ENCODE results near the gene DPY19L3.

The DPY19L3 gene

GRCh38 chr19:32450217-32450616 lies 44.6 kb downstream of the DPY19L3 start:
- no peak overlapping the region for H3K27ac Mint-ChIP-seq
- ATAC-seq (peak; percentile 74), DNase-seq (ENCODE audit: low spot score in 2 of 2) (no peak)
- H3K9me3 Mint-ChIP-seq, result no peaks in the 10 kb centered on the region
- no peaks in the 10 kb centered on the region for H3K36me3 Mint-ChIP-seq
- peaks cover 11% of the 10 kb centered on the region for H3K4me1 Mint-ChIP-seq
- H3K4me3 Mint-ChIP-seq, result no peak overlapping the region

DNA sequence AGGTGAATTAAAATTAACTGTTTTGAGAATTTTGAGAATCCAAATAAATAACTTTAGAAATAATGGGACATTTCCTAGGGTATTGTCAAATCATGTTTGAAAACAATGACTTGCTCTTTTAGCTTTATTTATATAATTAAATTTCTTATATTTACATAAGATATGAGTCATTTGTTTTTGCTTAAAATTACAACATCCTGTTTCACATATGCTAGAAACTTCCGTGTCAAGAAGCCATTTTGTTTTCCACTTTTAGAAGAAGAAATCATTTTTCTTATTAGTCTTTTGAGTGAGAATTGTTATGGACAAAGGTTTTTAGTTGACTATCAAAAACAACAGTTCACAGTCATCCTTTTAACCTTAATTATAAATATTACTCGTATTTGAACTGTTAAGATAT lies 48.2 kb downstream of the DPY19L3 start:
- Mint-ChIP-seq H3K4me3 (no peak overlapping the region), H3K9me3 (no peaks in the 10 kb centered on the region), H3K4me1 (peaks cover 17% of the 10 kb centered on the region), H3K27ac (no peak overlapping the region), H3K36me3 (peaks cover 21% of the 10 kb centered on the region)
- no peak for ATAC-seq
- no peak for DNase-seq (ENCODE audit: low spot score in 2 of 2)

GRCh38 chr19:32456406-32456805 lies 50.8 kb downstream of the DPY19L3 start:
- Mint-ChIP-seq H3K4me1 (peaks cover 6% of the 10 kb centered on the region), H3K9me3 (no peaks in the 10 kb centered on the region), H3K4me3 (no peak overlapping the region), H3K27ac (no peak overlapping the region), H3K36me3 (peaks cover 21% of the 10 kb centered on the region)
- ATAC-seq (no peak), DNase-seq (ENCODE audit: low spot score in 2 of 2) (no peak)

- peaks cover 27% of the 10 kb centered on the region for H3K36me3 Mint-ChIP-seq
- no peaks in the 10 kb centered on the region for H3K9me3 Mint-ChIP-seq
- peaks cover 6% of the 10 kb centered on the region for H3K4me1 Mint-ChIP-seq
Measured at GRCh38 chr19:32457571-32458158, 52.1 kb downstream of the DPY19L3 start.

GRCh38 chr19:32458500-32459123 lies 53.0 kb downstream of the DPY19L3 start:
- Mint-ChIP-seq H3K4me3 (no peak overlapping the region), H3K9me3 (no peaks in the 10 kb centered on the region), H3K27ac (peak overlapping the region; percentile 46), H3K36me3 (peaks cover 29% of the 10 kb centered on the region), H3K4me1 (peaks cover 6% of the 10 kb centered on the region)
- ATAC-seq (peak; percentile 55), DNase-seq (ENCODE audit: low spot score in 2 of 2) (no peak)

More at GRCh38 chr19:32457571-32458158, 52.1 kb downstream of the DPY19L3 start:
- DNase-seq (ENCODE audit: low spot score in 2 of 2), result no peak
- Mint-ChIP-seq H3K27ac (no peak overlapping the region), H3K4me3 (no peak overlapping the region)
- ATAC-seq, result no peak

GRCh38 chr19:32459204-32459865 lies 53.8 kb downstream of the DPY19L3 start:
- Mint-ChIP-seq H3K36me3 (peaks cover 29% of the 10 kb centered on the region), H3K4me3 (no peak overlapping the region)

DNA sequence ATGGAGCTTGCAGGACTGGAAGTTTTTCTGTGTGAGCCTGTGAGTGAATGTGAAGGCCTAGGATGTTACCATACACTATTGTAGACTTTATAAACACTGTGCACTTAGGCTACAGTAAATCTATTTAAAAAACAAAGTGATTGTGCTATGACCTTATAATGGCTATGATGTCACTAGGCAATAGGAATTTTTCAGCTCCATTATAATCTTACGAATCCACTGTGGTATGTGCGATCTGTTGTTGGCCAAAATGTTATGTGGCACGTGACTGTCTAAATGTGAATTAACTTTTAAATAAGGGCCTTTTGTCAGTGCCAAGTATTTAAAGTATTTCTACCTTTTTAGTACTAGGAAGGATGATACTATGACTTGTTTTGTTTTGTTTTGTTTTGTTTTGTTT lies 54.9 kb downstream of the DPY19L3 start:
- no peak overlapping the region for H3K4me3 Mint-ChIP-seq
- H3K9me3 Mint-ChIP-seq, result no peaks in the 10 kb centered on the region
- H3K27ac Mint-ChIP-seq, result no peak overlapping the region
- DNase-seq (ENCODE audit: low spot score in 2 of 2) (no peak), ATAC-seq (no peak)
- peaks cover 28% of the 10 kb centered on the region for H3K36me3 Mint-ChIP-seq
- H3K4me1 Mint-ChIP-seq, result peaks cover 6% of the 10 kb centered on the region

More at GRCh38 chr19:32459204-32459865, 53.8 kb downstream of the DPY19L3 start:
- Mint-ChIP-seq H3K4me1 (peaks cover 6% of the 10 kb centered on the region), H3K27ac (peak overlapping the region; percentile 46), H3K9me3 (no peaks in the 10 kb centered on the region)
- ATAC-seq, result no peak
- DNase-seq (ENCODE audit: low spot score in 2 of 2), result no peak

DNA sequence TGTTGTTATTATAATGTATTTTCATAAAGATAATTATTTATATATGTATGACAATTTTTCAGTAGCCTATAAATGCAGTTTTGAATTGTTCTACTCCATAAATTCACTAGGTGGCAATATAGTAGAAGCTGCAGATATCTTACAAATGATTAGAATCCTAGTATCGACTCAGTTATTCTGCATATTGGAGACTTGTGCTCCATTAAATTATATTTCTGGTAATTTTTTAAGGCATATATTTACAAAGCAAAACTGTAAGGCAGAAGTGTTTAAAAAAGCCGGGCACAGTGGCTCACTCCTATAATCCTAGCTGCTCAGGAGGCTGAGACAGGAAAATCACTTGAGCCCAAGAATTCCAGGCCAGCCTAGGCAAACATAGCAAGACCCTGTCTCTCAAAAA lies 58.7 kb downstream of the DPY19L3 start:
- no peaks in the 10 kb centered on the region for H3K9me3 Mint-ChIP-seq
- DNase-seq (ENCODE audit: low spot score in 2 of 2) (no peak), ATAC-seq (no peak)
- peaks cover 16% of the 10 kb centered on the region for H3K36me3 Mint-ChIP-seq
- H3K4me3 Mint-ChIP-seq, result no peak overlapping the region
- H3K4me1 Mint-ChIP-seq, result no peaks in the 10 kb centered on the region
- H3K27ac Mint-ChIP-seq, result no peak overlapping the region

DNA sequence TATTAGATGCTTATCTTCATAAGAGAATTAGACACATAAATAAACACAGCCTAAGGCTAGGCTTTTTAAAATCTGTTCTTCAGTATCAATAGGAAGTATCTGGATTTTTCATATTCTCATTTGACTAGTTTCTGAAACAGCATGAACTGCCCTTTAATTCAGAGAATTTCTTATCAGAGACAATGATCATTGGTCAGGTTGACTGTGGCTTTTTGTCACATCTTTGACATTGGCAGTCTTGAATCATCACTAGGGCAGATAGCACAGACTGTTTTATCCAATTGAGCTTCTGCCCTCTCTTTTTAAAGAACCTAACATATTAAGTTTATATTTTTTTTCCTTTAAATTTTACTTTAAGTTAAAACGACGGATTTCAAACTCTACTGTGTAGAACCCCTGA lies 59.6 kb downstream of the DPY19L3 start:
- H3K36me3 Mint-ChIP-seq, result peaks cover 16% of the 10 kb centered on the region
- H3K4me3 Mint-ChIP-seq, result no peak overlapping the region
- no peaks in the 10 kb centered on the region for H3K9me3 Mint-ChIP-seq
- ATAC-seq (no peak), DNase-seq (ENCODE audit: low spot score in 2 of 2) (no peak)
- H3K27ac Mint-ChIP-seq, result no peak overlapping the region
- H3K4me1 Mint-ChIP-seq, result no peaks in the 10 kb centered on the region

DNA sequence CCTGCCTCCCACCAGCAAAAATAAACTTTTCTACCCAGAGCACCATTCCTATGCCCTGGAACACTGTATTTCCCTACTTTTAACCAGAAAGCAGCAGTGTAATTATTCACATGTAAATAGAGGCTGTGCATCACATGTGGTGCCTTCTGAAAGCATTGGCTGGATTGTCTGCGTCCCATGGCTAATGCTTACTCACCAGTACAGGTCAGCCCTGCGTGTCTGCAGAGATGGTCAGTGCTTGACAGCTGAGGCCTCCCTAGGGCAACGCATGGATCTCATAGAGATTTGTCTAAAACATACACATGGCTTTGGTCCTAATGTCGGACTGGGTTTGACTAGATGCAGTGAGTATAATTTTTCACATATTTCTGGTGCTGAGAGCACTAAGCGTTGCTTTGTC lies 64.2 kb downstream of the DPY19L3 start:
- no peaks in the 10 kb centered on the region for H3K9me3 Mint-ChIP-seq
- no peaks in the 10 kb centered on the region for H3K4me1 Mint-ChIP-seq
- H3K36me3 Mint-ChIP-seq, result peaks cover 7% of the 10 kb centered on the region
- no peak for ATAC-seq
- no peak overlapping the region for H3K4me3 Mint-ChIP-seq
- no peak for DNase-seq (ENCODE audit: low spot score in 2 of 2)
- H3K27ac Mint-ChIP-seq, result no peak overlapping the region

DNA sequence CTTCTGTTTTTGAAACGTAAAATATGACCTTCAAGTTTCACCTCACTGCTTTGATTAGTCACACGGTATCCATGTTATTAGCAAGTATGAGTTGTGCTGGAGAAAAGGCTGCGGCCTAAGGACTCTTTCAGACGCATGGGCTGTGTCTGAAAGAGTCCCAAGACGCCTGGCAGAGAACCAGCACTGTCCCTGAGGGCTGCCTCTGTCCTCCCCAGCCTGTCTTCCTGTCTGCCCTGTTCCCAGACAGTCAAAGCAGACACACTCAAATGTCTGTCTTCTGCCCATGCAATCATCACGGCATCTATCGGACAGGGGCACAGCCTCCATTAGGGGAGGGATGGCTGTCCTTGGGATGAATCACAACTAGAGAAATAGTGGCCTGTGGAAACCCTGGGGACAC lies 65.5 kb downstream of the DPY19L3 start:
- no peak overlapping the region for H3K4me3 Mint-ChIP-seq
- H3K9me3 Mint-ChIP-seq, result no peaks in the 10 kb centered on the region
- peaks cover 7% of the 10 kb centered on the region for H3K36me3 Mint-ChIP-seq
- ATAC-seq, result no peak
- H3K27ac Mint-ChIP-seq, result no peak overlapping the region
- H3K4me1 Mint-ChIP-seq, result no peaks in the 10 kb centered on the region
- no peak for DNase-seq (ENCODE audit: low spot score in 2 of 2)

GRCh38 chr19:32471811-32472210 lies 66.2 kb downstream of the DPY19L3 start:
- no peak overlapping the region for H3K27ac Mint-ChIP-seq
- no peak for ATAC-seq
- peaks cover 7% of the 10 kb centered on the region for H3K36me3 Mint-ChIP-seq
- DNase-seq (ENCODE audit: low spot score in 2 of 2), result no peak
- no peaks in the 10 kb centered on the region for H3K9me3 Mint-ChIP-seq
- no peaks in the 10 kb centered on the region for H3K4me1 Mint-ChIP-seq
- no peak overlapping the region for H3K4me3 Mint-ChIP-seq

- Mint-ChIP-seq H3K36me3 (no peaks in the 10 kb centered on the region), H3K4me3 (no peak overlapping the region), H3K9me3 (no peaks in the 10 kb centered on the region), H3K4me1 (no peaks in the 10 kb centered on the region), H3K27ac (no peak overlapping the region)
- no peak for DNase-seq (ENCODE audit: low spot score in 2 of 2)
- no peak for ATAC-seq
Measured at GRCh38 chr19:32475141-32476031, 69.8 kb downstream of the DPY19L3 start.

- ATAC-seq (no peak), DNase-seq (ENCODE audit: low spot score in 2 of 2) (no peak)
- H3K4me1 Mint-ChIP-seq, result no peaks in the 10 kb centered on the region
- H3K4me3 Mint-ChIP-seq, result no peak overlapping the region
- H3K27ac Mint-ChIP-seq, result no peak overlapping the region
- H3K9me3 Mint-ChIP-seq, result no peaks in the 10 kb centered on the region
- H3K36me3 Mint-ChIP-seq, result no peaks in the 10 kb centered on the region
Measured at GRCh38 chr19:32476032-32476350, 70.4 kb downstream of the DPY19L3 start.

GRCh38 chr19:32480321-32480720 lies 74.8 kb downstream of the DPY19L3 start:
- H3K36me3 Mint-ChIP-seq, result peaks cover 22% of the 10 kb centered on the region
- no peak for ATAC-seq
- DNase-seq (ENCODE audit: low spot score in 2 of 2), result no peak
- no peaks in the 10 kb centered on the region for H3K4me1 Mint-ChIP-seq
- no peak overlapping the region for H3K4me3 Mint-ChIP-seq
- H3K27ac Mint-ChIP-seq, result no peak overlapping the region
- H3K9me3 Mint-ChIP-seq, result no peaks in the 10 kb centered on the region
